ENCODE results near the gene B3GALT6.

GRCh38 chr1:1236176-1236763 is 4.2 kb downstream of the B3GALT6 start:
- TF ChIP-seq EZH2phosphoT487 (IDR thresholded peaks at IDR 0.05; ENCODE audit: insufficient read depth, low read depth) = no peak
- no peak for TF ChIP-seq EZH2 (IDR thresholded peaks at IDR 0.05; ENCODE audit: insufficient read depth, poor library complexity, severe bottlenecking)
